Subcutaneous adipose tissue (tissue), 4 donors: ENCODE measurements around the gene TPR. TPM values are rescaled to one million over a fixed set of nuclear protein-coding genes. Genes with fewer than 3 reads are reported as not detected.

Experiments
- total RNA-seq, 4 donors: library from RNA; depleted of rRNA; stranded (reverse); fragments of >200 nt; gene quantifications; one replicate each; pipeline ENCODE4 v1.1.0, GENCODE V29; 2016
- TF ChIP-seq, protein P1 (sequence below): fragments of 450-650 bp; IDR thresholded peaks from one replicate; pipeline ENCODE4 v1.5.1; 2016; ENCODE audit warnings: low read depth, mild to moderate bottlenecking, control low read depth, antibody characterized with exemption, moderate library complexity

Gene TPR
- total RNA-seq, 4 donors from 2014 or later: 72.6 to 93.6 (median 75.6) TPM

DNA sequence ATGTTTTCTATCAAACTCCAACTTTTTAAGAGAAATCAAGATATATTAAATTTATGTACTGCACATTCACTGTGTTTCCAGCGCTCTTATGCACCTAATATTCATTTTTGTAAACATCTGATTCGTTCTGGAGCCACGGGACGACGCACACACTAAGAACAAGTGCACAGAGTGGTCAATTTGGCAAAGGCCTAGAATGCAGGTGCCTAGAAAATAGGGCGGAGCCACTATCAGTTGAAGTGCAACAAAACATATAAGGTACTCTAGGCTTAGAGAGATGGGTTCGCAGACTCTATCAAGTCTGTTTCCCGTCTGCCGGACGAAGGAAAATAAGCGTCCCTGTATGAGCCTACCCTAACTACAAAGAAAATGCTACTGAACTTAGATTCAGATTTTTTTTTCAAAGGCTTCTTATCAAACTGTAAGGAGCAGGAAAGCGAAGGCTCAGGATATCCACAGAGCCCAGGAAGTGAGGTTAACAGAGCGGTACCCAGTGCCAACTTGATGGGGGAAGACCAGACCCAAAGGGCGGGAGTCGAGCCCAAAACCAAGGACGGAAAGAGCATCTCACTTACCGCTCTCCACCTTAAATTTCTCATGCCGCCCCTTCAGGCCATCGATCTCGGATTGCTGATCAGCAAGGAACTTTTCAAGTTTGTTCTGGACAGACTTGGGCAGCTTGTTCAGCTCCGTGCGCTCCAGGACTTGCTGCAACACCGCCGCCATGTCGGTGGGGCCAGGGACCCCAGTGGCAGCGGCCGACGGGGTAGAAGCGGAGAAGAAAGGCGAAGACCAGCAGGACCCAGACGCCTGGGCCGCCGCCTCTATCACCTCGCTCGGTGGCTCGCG is 526 bp downstream of the TPR start:
- TF ChIP-seq, protein P1, sequence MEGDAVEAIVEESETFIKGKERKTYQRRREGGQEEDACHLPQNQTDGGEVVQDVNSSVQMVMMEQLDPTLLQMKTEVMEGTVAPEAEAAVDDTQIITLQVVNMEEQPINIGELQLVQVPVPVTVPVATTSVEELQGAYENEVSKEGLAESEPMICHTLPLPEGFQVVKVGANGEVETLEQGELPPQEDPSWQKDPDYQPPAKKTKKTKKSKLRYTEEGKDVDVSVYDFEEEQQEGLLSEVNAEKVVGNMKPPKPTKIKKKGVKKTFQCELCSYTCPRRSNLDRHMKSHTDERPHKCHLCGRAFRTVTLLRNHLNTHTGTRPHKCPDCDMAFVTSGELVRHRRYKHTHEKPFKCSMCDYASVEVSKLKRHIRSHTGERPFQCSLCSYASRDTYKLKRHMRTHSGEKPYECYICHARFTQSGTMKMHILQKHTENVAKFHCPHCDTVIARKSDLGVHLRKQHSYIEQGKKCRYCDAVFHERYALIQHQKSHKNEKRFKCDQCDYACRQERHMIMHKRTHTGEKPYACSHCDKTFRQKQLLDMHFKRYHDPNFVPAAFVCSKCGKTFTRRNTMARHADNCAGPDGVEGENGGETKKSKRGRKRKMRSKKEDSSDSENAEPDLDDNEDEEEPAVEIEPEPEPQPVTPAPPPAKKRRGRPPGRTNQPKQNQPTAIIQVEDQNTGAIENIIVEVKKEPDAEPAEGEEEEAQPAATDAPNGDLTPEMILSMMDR: no peak

DNA sequence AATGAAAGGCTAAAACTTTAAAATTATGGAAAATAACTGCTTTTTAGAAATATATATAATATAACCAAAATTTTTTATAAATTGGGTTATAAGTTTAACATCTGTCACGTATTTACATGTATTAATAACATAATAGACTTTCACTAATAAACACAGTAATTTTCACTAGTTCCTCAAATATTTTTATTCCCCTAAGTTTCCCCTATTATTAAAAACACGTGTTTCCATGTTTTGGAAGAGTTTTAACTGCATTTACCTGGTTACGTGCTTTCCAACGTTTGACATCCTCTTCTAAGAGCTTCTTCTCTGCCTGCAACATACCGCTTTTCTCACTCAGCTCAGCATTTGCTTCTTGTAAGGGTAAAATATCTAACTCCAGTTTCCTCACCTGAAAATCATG is 34.3 kb downstream of the TPR start:
- TF ChIP-seq, protein P1: no peak

DNA sequence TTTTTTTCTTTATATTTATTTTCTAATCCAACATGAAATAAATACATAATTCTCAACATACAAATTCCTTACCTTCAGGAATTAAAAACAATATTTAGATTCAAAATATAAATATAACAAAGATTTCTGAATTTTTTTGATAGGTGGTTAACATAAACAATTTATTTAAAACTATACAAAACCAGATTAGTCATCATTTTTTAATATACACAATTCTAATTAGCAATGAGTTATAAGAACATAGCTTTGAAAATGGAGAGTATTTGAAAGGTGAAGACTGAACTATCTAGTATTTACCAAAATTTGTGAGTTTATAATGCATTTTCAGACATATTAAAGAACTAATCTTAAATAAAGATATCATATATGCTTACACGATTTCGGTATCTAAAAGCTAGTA is 37.5 kb downstream of the TPR start:
- TF ChIP-seq, protein P1: no peak

DNA sequence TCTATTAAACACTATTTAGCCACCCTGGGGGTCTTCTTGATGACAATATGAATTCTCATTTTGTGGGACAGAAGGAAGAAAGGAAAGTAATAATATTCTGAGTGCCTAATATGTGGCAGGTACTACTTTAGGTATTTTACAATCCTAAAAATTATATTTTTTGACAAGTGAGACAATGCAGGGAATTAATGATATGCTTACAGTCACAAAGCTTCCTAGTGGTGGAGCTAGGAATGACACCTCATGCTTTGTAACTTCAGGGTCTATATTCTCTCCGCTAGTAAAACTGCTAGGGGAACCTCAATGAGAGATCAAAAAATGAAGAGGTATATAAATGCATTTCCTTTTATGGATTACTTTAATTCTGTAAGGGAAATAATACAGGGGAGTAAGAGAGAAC is 44.3 kb downstream of the TPR start:
- TF ChIP-seq, protein P1: no peak

DNA sequence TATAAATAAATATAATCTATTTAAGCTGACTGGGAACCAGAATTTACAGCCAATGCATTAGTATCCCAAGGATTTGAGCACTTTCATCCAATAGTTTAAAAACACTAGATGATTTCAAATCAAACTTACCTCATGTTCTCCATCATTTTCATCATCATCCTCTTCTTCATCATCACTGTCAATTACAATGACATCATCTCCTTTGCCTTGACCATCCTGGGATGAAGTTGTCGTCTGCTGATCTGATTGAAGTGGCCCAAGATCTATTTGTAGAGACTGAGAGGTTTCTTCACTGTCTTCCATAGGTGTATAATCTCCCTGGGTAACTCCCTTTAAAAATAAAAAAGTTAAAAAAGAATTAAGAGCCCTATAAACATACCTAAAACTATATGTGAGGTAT is 47.7 kb downstream of the TPR start:
- TF ChIP-seq, protein P1: no peak

DNA sequence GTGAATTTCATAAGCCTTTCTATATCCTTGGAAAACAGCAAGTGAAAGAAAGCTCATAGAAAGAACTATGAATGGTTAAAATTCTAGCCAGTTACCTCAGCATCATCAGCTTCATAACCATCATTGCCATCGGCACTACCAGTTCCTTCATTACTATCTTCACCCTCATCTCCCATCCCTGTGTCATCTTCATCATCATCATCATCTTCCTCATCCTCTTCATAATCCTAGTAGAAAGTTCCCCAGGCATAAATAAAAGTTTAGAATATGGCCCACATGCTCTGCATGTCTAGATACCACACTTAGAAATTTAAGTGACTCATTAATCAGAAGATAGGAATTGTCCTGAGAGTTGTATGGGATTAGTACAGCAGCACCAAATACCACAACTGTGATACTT is 49.0 kb downstream of the TPR start:
- TF ChIP-seq, protein P1: no peak

DNA sequence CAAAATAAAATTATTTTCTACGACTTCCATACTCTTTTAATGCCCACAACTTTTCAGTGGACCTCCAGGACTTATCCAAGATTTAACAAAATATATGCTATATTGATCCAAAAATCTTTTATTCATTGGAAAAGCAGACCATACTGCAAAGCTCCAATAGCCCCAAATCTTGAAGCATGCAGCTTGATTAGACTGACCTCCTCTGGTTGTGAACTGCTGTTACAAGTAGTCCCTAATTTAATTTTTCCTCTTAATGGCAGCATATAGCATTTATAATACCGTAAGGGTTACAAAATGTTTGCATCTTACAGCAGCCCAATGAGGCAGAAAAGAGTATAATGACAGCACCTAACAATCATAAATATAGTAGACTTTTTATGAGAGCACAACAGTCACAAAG is 49.8 kb downstream of the TPR start:
- TF ChIP-seq, protein P1: no peak
